ENCODE data around the gene MCL1.

Gene MCL1

DNA sequence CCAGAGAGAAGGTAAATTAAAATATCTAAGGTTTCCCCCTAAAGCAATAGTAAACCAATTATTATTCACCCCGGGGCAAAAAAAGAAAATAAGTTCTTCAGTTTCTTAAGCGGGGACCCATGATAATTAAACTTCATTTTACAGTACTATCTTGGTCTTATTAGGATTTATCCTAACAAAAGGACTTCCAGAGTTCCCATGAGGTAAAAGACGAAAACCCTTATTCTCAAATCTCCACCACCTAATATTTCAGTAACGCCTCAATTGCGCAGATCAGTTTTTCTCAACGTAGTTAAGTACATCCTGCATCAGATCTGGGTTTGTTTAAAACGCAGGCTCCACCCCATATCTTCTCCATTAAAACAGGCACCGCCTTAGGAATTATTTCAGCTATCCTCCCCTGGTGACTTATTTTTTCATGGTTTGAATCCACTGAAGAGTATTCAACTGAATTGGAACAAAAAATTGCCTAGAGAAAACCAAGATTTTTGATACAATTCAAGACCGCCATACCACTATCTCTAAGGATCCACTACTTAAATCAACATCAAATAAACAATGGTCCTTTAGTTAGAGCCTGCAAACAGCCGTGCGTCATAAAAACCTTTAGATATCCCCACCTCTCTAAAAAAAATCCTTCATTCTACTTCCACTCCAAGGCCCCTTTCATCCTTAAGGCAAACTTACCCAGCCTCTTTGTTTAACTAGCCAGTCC lies 1.7 kb downstream of the MCL1 start:
- TF ChIP-seq, protein P1, sequence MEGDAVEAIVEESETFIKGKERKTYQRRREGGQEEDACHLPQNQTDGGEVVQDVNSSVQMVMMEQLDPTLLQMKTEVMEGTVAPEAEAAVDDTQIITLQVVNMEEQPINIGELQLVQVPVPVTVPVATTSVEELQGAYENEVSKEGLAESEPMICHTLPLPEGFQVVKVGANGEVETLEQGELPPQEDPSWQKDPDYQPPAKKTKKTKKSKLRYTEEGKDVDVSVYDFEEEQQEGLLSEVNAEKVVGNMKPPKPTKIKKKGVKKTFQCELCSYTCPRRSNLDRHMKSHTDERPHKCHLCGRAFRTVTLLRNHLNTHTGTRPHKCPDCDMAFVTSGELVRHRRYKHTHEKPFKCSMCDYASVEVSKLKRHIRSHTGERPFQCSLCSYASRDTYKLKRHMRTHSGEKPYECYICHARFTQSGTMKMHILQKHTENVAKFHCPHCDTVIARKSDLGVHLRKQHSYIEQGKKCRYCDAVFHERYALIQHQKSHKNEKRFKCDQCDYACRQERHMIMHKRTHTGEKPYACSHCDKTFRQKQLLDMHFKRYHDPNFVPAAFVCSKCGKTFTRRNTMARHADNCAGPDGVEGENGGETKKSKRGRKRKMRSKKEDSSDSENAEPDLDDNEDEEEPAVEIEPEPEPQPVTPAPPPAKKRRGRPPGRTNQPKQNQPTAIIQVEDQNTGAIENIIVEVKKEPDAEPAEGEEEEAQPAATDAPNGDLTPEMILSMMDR (IDR thresholded peaks at IDR 0.05; ENCODE audit: insufficient read depth, low read depth, low read length, missing control alignments), result no peak
- peak; percentile 44 for DNase-seq (ENCODE audit: low read depth)
- H3K4me3 ChIP-seq (ENCODE audit: low read depth, low read length), result peak overlapping the region; percentile 95

DNA sequence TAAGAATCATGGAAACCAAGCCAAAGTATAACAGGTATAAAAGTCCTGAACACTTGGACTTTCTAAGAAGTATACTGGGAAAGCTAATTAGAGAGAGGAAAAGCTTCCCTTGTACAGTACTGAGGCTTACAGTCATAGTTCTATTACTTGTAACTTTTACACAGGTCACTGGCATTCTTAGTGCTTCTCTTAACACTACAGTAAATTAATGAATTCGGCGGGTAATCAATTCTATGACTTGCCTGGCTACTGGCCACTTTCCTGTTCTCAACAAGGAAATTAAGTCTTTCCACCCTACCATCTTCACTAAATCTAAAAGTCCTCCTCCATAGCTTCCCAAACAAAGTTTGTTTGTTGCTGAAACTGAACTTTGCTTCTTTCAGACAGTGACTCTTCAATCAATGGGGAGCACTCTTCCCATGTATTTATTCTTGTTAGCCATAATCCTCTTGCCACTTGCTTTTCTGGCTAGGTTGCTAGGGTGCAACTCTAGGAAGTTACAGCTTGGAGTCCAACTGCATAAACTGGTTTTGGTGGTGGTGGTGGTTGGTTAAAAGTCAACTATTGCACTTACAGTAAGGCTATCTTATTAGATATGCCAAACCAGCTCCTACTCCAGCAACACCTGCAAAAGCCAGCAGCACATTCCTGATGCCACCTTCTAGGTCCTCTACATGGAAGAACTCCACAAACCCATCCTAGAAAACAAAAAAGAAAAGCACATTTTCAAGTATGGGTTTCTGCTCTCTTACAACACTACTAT lies 2.4 kb downstream of the MCL1 start:
- H3K4me3 ChIP-seq (ENCODE audit: low read depth, low read length), result peak overlapping the region; percentile 95
- peak; percentile 23 for DNase-seq (ENCODE audit: low read depth)
- TF ChIP-seq, protein P1 (IDR thresholded peaks at IDR 0.05; ENCODE audit: insufficient read depth, low read depth, low read length, missing control alignments), result no peak

DNA sequence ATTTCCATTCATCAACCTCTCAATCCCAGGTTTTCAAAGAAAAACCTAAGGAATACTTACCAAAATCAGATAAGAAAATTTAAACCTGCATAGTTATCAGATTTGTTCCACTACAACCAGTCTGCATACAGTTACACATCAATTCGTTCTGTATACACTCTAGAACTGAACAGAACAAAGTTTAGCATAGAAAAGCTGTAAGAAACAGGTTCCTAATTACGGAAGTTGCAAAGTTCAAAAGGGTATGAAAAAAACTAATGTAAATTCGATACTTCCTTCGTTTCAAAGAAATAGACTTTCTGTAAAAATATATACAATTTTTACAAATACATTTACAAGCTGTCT lies 3.1 kb downstream of the MCL1 start:
- H3K4me3 ChIP-seq (ENCODE audit: low read depth, low read length), result peak overlapping the region; percentile 95
- TF ChIP-seq, protein P1 (IDR thresholded peaks at IDR 0.05; ENCODE audit: insufficient read depth, low read depth, low read length, missing control alignments), result no peak
- no peak for DNase-seq (ENCODE audit: low read depth)

DNA sequence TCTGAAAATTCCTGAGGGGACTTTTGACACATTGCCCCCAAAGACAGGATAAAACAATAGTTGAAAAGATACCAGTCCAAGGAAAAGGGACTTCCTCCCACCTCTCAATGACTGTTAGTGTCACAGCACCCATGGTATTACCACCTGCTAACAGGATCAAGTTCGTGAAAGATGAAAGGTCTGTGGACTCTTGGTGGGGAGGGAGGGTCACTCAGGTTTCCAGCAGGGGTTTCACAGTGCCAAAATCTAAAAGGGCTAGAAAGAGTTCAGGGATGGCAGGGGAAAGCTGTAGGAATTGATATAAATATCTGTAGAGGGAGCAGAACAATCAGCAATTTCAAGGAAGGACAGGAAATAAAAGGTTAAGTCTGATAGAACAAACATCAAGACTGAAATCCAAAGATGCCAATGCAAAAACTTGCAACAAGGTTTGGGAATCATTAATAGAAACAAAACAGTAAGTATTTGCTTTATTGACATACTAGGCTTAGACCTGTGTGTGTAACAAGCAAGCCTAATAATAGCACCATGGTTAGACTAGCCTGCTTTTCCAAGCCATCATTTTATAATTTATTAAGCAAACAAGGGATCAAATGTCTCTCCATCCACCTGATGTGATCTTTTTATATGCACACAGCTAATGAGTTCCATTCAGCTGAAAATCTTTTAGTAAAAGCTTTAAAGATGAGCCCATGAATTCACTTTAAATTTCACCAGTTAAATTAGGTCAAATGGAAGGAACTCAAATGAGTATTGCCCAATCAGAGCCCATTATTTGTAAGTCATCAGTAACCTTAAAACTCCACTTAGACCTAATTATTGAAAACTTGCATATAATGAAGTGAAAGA lies 3.7 kb downstream of the MCL1 start:
- DNase-seq (ENCODE audit: low read depth), result peak; percentile 5
- TF ChIP-seq, protein P1 (IDR thresholded peaks at IDR 0.05; ENCODE audit: insufficient read depth, low read depth, low read length, missing control alignments), result no peak
- H3K4me3 ChIP-seq (ENCODE audit: low read depth, low read length), result peak overlapping the region; percentile 95

DNA sequence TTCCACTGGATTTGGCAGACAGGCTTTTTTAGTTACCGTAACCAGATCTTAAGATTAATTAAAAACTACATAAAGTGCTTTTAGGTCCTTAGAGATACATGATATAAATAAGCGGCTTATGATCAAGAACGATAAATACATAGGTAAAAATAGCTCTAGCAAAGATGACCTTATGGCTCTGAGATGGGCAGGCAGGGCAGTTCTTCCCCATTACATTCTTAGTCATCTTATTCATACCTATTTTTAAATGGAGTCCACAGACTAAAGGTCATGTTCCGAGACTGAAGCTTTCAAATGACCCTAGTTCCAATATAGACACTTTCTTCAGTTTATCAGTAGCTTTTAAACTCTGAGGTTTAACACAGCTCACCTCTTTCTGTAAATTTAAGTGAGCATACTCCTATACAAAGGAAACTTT lies 4.3 kb downstream of the MCL1 start:
- peak; percentile 25 for DNase-seq (ENCODE audit: low read depth)
- peak overlapping the region; percentile 95 for H3K4me3 ChIP-seq (ENCODE audit: low read depth, low read length)
- TF ChIP-seq, protein P1 (IDR thresholded peaks at IDR 0.05; ENCODE audit: insufficient read depth, low read depth, low read length, missing control alignments), result no peak

DNA sequence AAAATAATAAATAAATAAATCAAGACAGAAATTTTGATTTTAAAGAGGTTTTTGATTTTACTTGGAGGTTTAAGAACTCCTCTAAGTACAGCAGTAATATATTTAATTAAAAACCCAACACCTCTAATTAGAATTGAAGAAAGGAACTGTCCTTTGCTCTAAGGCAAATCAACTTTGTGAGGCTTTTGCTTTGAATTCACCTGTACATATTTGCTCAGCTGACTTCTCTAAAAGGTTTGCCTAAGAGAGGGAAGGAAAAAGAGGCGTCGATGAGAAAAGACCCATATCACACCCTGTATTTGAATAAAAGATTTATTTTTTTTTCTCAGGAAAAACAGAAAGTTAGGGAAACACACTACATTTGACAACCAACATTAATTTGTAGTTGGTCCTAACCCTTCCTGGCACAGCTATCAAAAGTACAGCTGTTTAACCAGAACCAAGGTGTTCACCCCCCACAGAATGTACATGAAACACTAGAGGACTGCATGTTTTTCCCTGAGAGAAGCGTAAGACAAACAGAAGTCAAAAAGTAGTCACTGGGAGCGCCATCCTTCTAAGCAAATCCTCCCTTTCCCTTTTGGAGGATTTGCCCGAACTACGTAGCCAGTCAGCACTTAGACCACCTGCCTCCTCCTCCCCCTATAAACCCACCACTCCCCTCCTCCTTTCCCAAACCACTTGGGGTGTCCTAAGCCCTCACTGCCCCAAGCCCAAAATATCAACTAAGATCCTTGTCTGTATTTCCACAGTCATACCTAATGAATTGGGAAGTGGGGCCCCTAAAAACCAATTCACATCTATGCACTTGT lies 4.9 kb downstream of the MCL1 start:
- peak; percentile 17 for DNase-seq (ENCODE audit: low read depth)
- TF ChIP-seq, protein P1 (IDR thresholded peaks at IDR 0.05; ENCODE audit: insufficient read depth, low read depth, low read length, missing control alignments), result no peak
- peak overlapping the region; percentile 95 for H3K4me3 ChIP-seq (ENCODE audit: low read depth, low read length)

DNA sequence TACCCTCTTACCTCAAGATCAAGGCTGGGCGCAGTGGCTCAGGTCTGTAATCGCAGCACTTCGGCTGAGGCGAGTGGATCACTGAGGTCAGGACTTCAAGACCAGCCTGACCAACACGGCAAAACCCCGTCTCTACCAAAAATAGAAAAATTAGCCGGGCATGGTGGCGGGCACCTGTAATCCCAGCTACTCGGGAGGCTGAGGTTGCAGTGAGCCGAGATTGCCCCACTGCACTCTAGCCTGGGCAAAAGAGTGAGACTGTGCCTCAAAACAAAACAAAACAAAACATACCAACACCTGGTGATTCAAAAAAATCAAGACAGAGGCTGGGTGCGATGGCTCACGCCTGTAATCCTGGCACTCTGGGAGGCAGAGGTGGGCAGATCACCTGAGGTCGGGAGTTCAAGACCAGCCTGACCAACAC lies 5.8 kb downstream of the MCL1 start:
- peak overlapping the region; percentile 95 for H3K4me3 ChIP-seq (ENCODE audit: low read depth, low read length)
- peak; percentile 9 for DNase-seq (ENCODE audit: low read depth)
